Astrocyte of the cerebellum (primary cell): Measurements from ENCODE around the gene CMTR2.

Source experiments
- DNase-seq: peaks from one replicate; pipeline ENCODE4 v3.0.0-alpha.2; 2011; ENCODE audit warnings: low read depth
- H3K4me3 ChIP-seq: 2 replicates; pipeline ENCODE4 v1.5.1; 2011; ENCODE audit warnings: mild to moderate bottlenecking, low read depth, low read length, moderate library complexity
- CTCF ChIP-seq: IDR thresholded peaks from 2 replicates; pipeline ENCODE4 v1.5.1; 2012; ENCODE audit warnings: low read length, low read depth, moderate library complexity, mild to moderate bottlenecking; ENCODE audit errors: missing control alignments
- in situ Hi-C: cut with HindIII; loops from 2 replicates; pipeline ENCODE4 v1.10.0; 2017; ENCODE audit warnings: low sequenced_read_pairs

Gene CMTR2

GRCh38 chr16:71262391-71262790 lies 26.8 kb downstream of the CMTR2 start:
- TF ChIP-seq CTCF, result no peak
- no peak for DNase-seq
- in situ Hi-C loops, result no loop called here
- H3K4me3 ChIP-seq, result no peak overlapping the region

- in situ Hi-C loops, result no loop called here
- no peak for TF ChIP-seq CTCF
- no peak for DNase-seq
- no peak overlapping the region for H3K4me3 ChIP-seq
Observed at GRCh38 chr16:71260995-71261394, 28.2 kb downstream of the CMTR2 start.

- TF ChIP-seq CTCF, result no peak
- no peak for DNase-seq
- no peak overlapping the region for H3K4me3 ChIP-seq
- in situ Hi-C loops, result no loop called here
Observed at GRCh38 chr16:71259086-71259485, 30.1 kb downstream of the CMTR2 start.

- H3K4me3 ChIP-seq, result no peak overlapping the region
- in situ Hi-C loops, result no loop called here
- no peak for DNase-seq
- TF ChIP-seq CTCF, result no peak
Observed at GRCh38 chr16:71258372-71258771, 30.8 kb downstream of the CMTR2 start.

GRCh38 chr16:71257768-71258167 lies 31.4 kb downstream of the CMTR2 start:
- H3K4me3 ChIP-seq, result no peak overlapping the region
- TF ChIP-seq CTCF, result no peak
- in situ Hi-C loops, result no loop called here
- DNase-seq, result no peak

GRCh38 chr16:71255721-71256120 lies 33.5 kb downstream of the CMTR2 start:
- H3K4me3 ChIP-seq, result no peak overlapping the region
- in situ Hi-C loops, result no loop called here
- no peak for TF ChIP-seq CTCF

More at GRCh38 chr16:71255721-71256120, 33.5 kb downstream of the CMTR2 start:
- no peak for DNase-seq
